Lung (tissue), 12 donors: ENCODE results near the gene VWC2L. TPM values are rescaled to one million over a fixed set of nuclear protein-coding genes. Genes with fewer than 3 reads are reported as not detected.

ENCODE experiments used
- ATAC-seq: fragments of 200-7000 bp; cut with Tn5 transposase; one replicate; pipeline ENCODE4 v1.9.1; 2020; ENCODE audit warnings: moderate number of reproducible peaks; ENCODE audit not compliant: insufficient read depth, low FRiP score
- DNase-seq, 3 donors: peaks; one replicate each; pipeline ENCODE4 v3.0.0-alpha.2; 2013 to 2017
- H3K27ac ChIP-seq, 2 donors: one replicate each; pipeline ENCODE4 v1.5.1; 2013; ENCODE audit warnings: mild to moderate bottlenecking in 2 of 2, moderate library complexity in 2 of 2, control low read depth in 1 of 2, inconsistent platforms in 1 of 2, low read depth in 1 of 2, low read length in 1 of 2
- H3K27me3 ChIP-seq, 3 donors: one replicate each; pipeline ENCODE4 v1.5.1; 2013; ENCODE audit warnings: low read length in 2 of 3; ENCODE audit not compliant: control insufficient read depth in 3 of 3, insufficient read depth in 3 of 3
- H3K36me3 ChIP-seq, 4 donors: one replicate each; pipeline ENCODE4 v1.5.1; 2013; ENCODE audit warnings: low read length in 4 of 4, mild to moderate bottlenecking in 1 of 4, moderate library complexity in 1 of 4; ENCODE audit not compliant: control insufficient read depth in 4 of 4, insufficient read depth in 4 of 4
- H3K4me1 ChIP-seq, 5 donors: one replicate each; pipeline ENCODE4 v1.5.1; 2013; ENCODE audit warnings: low read length in 5 of 5, mild to moderate bottlenecking in 2 of 5, moderate library complexity in 1 of 5; ENCODE audit not compliant: control insufficient read depth in 5 of 5, insufficient read depth in 5 of 5
- H3K4me3 ChIP-seq: one replicate; pipeline ENCODE4 v1.5.1; 2013; ENCODE audit warnings: mild to moderate bottlenecking, control low read depth, moderate library complexity
- H3K9ac ChIP-seq, 2 donors: one replicate each; pipeline ENCODE4 v1.5.1; 2013; ENCODE audit warnings: low read length in 2 of 2, control low read depth in 1 of 2; ENCODE audit not compliant: insufficient read depth in 1 of 2
- H3K9me3 ChIP-seq, 4 donors: one replicate each; pipeline ENCODE4 v1.5.1; 2013; ENCODE audit warnings: low read length in 3 of 4, mild to moderate bottlenecking in 1 of 4, moderate library complexity in 1 of 4; ENCODE audit not compliant: control insufficient read depth in 4 of 4, insufficient read depth in 3 of 4
- WGBS, 2 donors: extraction: QIAGEN DNeasy Blood & Tissue Kit; methylation state at CpG; one replicate each; pipeline ENCODE4 v1.1.7; 2013; 5-methylcytosine and 5-hydroxymethylcytosine counted together
- polyA plus RNA-seq, 2 donors: library from polyadenylated mRNA; stranded (reverse); fragments of 200-250 nt; gene quantifications; one replicate each; pipeline ENCODE4 v1.2.1, GENCODE V29; 2013
- total RNA-seq, 2 donors: library from RNA; depleted of rRNA in 1 of 2; stranded (reverse); fragments of >200 nt in 1 of 2; gene quantifications; one replicate each; pipeline ENCODE4 v1.2.1, GENCODE V29; 2014 to 2021
- TF ChIP-seq, protein P1 (sequence below): IDR thresholded peaks from 2 replicates; pipeline ENCODE4 v1.5.1; 2012; ENCODE audit warnings: mild to moderate bottlenecking; ENCODE audit errors: control extremely low read depth, extremely low read depth
- donor health status: control.
- donor health status: control.
- donor health status: Bipolar disorder and iron deficiency.
- donor health status: healthy.
- donor health status: DM: yes; HTN: yes; CAD: no.

Gene VWC2L
- total and polyA plus RNA-seq, 4 donors: 0.01 to 0.57 (median 0.14) TPM

DNA sequence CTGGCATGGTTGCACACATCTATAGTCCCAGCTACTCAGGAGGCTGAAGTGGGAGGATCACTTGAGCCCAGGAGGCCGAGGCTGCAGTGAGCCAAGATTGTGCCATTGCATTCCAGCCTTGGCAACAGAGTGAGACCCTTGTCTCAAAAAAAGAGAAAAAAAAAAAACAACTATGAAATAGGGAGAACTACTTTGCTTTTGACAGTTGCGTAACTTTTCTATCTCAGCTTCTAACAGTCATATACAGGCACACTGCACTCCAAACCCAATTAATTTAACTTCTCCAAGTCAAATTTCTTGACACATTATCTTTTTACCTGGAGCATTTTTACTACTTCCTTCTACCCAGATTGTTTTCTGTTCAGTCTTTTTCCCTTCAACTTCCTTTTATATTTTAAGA, 24.1 kb upstream of the VWC2L start:
- TF ChIP-seq, protein P1, sequence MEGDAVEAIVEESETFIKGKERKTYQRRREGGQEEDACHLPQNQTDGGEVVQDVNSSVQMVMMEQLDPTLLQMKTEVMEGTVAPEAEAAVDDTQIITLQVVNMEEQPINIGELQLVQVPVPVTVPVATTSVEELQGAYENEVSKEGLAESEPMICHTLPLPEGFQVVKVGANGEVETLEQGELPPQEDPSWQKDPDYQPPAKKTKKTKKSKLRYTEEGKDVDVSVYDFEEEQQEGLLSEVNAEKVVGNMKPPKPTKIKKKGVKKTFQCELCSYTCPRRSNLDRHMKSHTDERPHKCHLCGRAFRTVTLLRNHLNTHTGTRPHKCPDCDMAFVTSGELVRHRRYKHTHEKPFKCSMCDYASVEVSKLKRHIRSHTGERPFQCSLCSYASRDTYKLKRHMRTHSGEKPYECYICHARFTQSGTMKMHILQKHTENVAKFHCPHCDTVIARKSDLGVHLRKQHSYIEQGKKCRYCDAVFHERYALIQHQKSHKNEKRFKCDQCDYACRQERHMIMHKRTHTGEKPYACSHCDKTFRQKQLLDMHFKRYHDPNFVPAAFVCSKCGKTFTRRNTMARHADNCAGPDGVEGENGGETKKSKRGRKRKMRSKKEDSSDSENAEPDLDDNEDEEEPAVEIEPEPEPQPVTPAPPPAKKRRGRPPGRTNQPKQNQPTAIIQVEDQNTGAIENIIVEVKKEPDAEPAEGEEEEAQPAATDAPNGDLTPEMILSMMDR: no peak
- H3K27me3 ChIP-seq: no peaks in the 10 kb centered on the region
- H3K4me1 ChIP-seq: no peaks in the 10 kb centered on the region
- DNase-seq (no peak), ATAC-seq (no peak)
- no peak overlapping the region for H3K9ac ChIP-seq
- H3K4me3 ChIP-seq: no peak overlapping the region
- 86 to 90% methylated on average over 2 of the region's 2 CpGs for WGBS, 2 donors
- no peaks in the 10 kb centered on the region for H3K9me3 ChIP-seq
- H3K27ac ChIP-seq: no peak overlapping the region
- H3K36me3 ChIP-seq: no peaks in the 10 kb centered on the region

- TF ChIP-seq, protein P1: no peak
- no peak overlapping the region for H3K9ac ChIP-seq
- H3K36me3 ChIP-seq: no peaks in the 10 kb centered on the region
- ATAC-seq: no peak
- no peaks in the 10 kb centered on the region for H3K4me1 ChIP-seq
- no peaks in the 10 kb centered on the region for H3K27me3 ChIP-seq
- no peak overlapping the region for H3K4me3 ChIP-seq
- DNase-seq: no peak
- no peaks in the 10 kb centered on the region for H3K9me3 ChIP-seq
- no peak overlapping the region for H3K27ac ChIP-seq
Measured at GRCh38 chr2:214389334-214389733, 21.5 kb upstream of the VWC2L start.

GRCh38 chr2:214393796-214394195, 17.1 kb upstream of the VWC2L start:
- Histone ChIP-seq H3K9me3 (no peaks in the 10 kb centered on the region), H3K27me3 (no peaks in the 10 kb centered on the region), H3K4me3 (no peak overlapping the region), H3K4me1 (no peaks in the 10 kb centered on the region), H3K36me3 (no peaks in the 10 kb centered on the region), H3K27ac (no peak overlapping the region), H3K9ac (no peak overlapping the region)
- TF ChIP-seq, protein P1: no peak
- no peak for DNase-seq
- no peak for ATAC-seq

- H3K9ac ChIP-seq: no peak overlapping the region
- H3K27ac ChIP-seq: no peak overlapping the region
- no peaks in the 10 kb centered on the region for H3K9me3 ChIP-seq
- ATAC-seq: no peak
- no peak for DNase-seq
- no peaks in the 10 kb centered on the region for H3K27me3 ChIP-seq
- WGBS, 2 donors: 77 to 79% methylated on average over 1 of the region's 1 CpG
- H3K36me3 ChIP-seq: no peaks in the 10 kb centered on the region
- H3K4me1 ChIP-seq: no peaks in the 10 kb centered on the region
- no peak overlapping the region for H3K4me3 ChIP-seq
- TF ChIP-seq, protein P1: no peak
Measured at GRCh38 chr2:214395040-214395439, 15.8 kb upstream of the VWC2L start.
